H1 (cell line): ENCODE measurements around the gene LANCL2. TPM values are rescaled to one million over a fixed set of nuclear protein-coding genes. Genes with fewer than 3 reads are reported as not detected.

ENCODE experiments used
- CTCF ChIA-PET: fragments of 300-600 bp; sonication (Branson Sonifier 250); formaldehyde crosslinking; loops from one replicate; lab custom pipeline; 2021; ENCODE audit not compliant: partially characterized antibody; lab: Charles Lee
- POLR2A ChIA-PET: fragments of 300-600 bp; sonication (Branson Sonifier 250); formaldehyde crosslinking; loops from one replicate; lab custom pipeline; 2021; ENCODE audit warnings: inconsistent platforms; ENCODE audit not compliant: partially characterized antibody; lab: Charles Lee
- DNase-seq, 2 experiments: peaks; one replicate each; pipeline versions ENCODE4 v3.0.0 to v3.0.0-alpha.2; 2010 to 2022; ENCODE audit warnings: low spot score in 2 of 2, low read depth in 1 of 2, mixed read lengths in 1 of 2
- FAIRE-seq: peaks from 2 replicates; lab custom pipeline; 2011; peaks lifted over from hg19 to GRCh38; lab: Jason Lieb, UNC
- H2AFZ ChIP-seq: 2 replicates; pipeline ENCODE4 v1.8.1; 2012; ENCODE audit warnings: low read length, inconsistent platforms
- H2AK5ac ChIP-seq: 2 replicates; pipeline ENCODE4 v1.6.1; 2013; ENCODE audit warnings: low read depth, low read length
- H2BK120ac ChIP-seq: replicated peaks from 2 replicates; pipeline ENCODE3; 2013; ENCODE audit warnings: low read depth, low read length, inconsistent platforms
- H2BK12ac ChIP-seq: 2 replicates; pipeline ENCODE4 v1.6.1; 2013; ENCODE audit warnings: low read depth, low read length
- H2BK15ac ChIP-seq: 2 replicates; pipeline ENCODE4 v1.6.1; 2013; ENCODE audit warnings: low read length
- H2BK20ac ChIP-seq: 2 replicates; pipeline ENCODE4 v1.6.1; 2013; ENCODE audit warnings: low read length
- H2BK5ac ChIP-seq: 2 replicates; pipeline ENCODE4 v1.6.1; 2013; ENCODE audit warnings: low read depth, low read length
- H3K14ac ChIP-seq: 2 replicates; pipeline ENCODE4 v1.6.1; 2013; ENCODE audit warnings: inconsistent platforms; ENCODE audit not compliant: insufficient read length
- H3K18ac ChIP-seq: 2 replicates; pipeline ENCODE4 v1.6.1; 2013; ENCODE audit warnings: low read length; ENCODE audit errors: extremely low read depth
- H3K23ac ChIP-seq: 2 replicates; pipeline ENCODE4 v1.6.1; 2013; ENCODE audit warnings: inconsistent platforms; ENCODE audit not compliant: insufficient read length
- H3K23me2 ChIP-seq: 2 replicates; pipeline ENCODE4 v1.6.1; 2013; ENCODE audit warnings: low read depth, low read length
- H3K27ac ChIP-seq: 2 replicates; pipeline ENCODE4 v1.6.1; 2011; ENCODE audit warnings: low read depth, low read length, inconsistent platforms
- H3K27me3 ChIP-seq, 4 experiments: replicated peaks in 1 of 4; 1 replicate in 1 of 4; 2 replicates in 3 of 4; pipeline versions ENCODE4 v1.6.1 to v1.8.1; 2011 to 2013; ENCODE audit warnings: low read length in 3 of 4, mild to moderate bottlenecking in 3 of 4, inconsistent platforms in 2 of 4, mixed read lengths in 2 of 4, moderate library complexity in 1 of 4; ENCODE audit not compliant: control insufficient read depth in 3 of 4, insufficient read depth in 3 of 4; ENCODE audit errors: extremely low read depth in 1 of 4
- H3K36me3 ChIP-seq, 4 experiments: 2 replicates each; pipeline versions ENCODE4 v1.6.1 to v1.8.1; 2011 to 2013; ENCODE audit warnings: mild to moderate bottlenecking in 4 of 4, low read length in 3 of 4, moderate library complexity in 2 of 4, control low read depth in 1 of 4, inconsistent platforms in 1 of 4; ENCODE audit not compliant: insufficient read depth in 4 of 4, control insufficient read depth in 2 of 4
- H3K4ac ChIP-seq: replicated peaks from 2 replicates; pipeline ENCODE3; 2013; ENCODE audit warnings: low read length, low read depth, mixed read lengths, inconsistent platforms; ENCODE audit not compliant: insufficient read length
- H3K4me1 ChIP-seq, 4 experiments: replicated peaks in 1 of 4; 1 replicate in 1 of 4; 2 replicates in 3 of 4; pipeline versions ENCODE4 v1.6.1 to v1.8.1; 2011 to 2013; ENCODE audit warnings: low read length in 3 of 4, inconsistent platforms in 2 of 4, mixed read lengths in 1 of 4; ENCODE audit not compliant: insufficient read depth in 4 of 4, control insufficient read depth in 3 of 4
- H3K4me2 ChIP-seq, 2 experiments: 2 replicates each; pipeline versions ENCODE4 v1.6.1 to v1.8.1; 2011 to 2013; ENCODE audit warnings: low read depth in 2 of 2, low read length in 2 of 2, control low read depth in 1 of 2, inconsistent platforms in 1 of 2, mild to moderate bottlenecking in 1 of 2; ENCODE audit not compliant: insufficient read depth in 1 of 2
- H3K4me3 ChIP-seq, 4 experiments: fragments of 200-600, 300-600 bp in 1 of 4; sonication (generic), shearing (Covaris generic), sonication (Bioruptor Twin) in 1 of 4; 2 replicates each; pipeline versions ENCODE4 v1.5.1 to v1.8.1; 2011 to 2016; ENCODE audit warnings: low read length in 4 of 4, low read depth in 3 of 4, control low read depth in 2 of 4, inconsistent platforms in 2 of 4, mild to moderate bottlenecking in 2 of 4, mixed read lengths in 1 of 4, moderate library complexity in 1 of 4; ENCODE audit not compliant: insufficient read depth in 2 of 4; ENCODE audit errors: extremely low read depth in 1 of 4
- H3K56ac ChIP-seq: replicated peaks from 2 replicates; pipeline ENCODE3; 2013; ENCODE audit warnings: low read depth, mild to moderate bottlenecking, mixed read lengths, low read length, inconsistent platforms; ENCODE audit not compliant: insufficient read length
- H3K79me1 ChIP-seq: 2 replicates; pipeline ENCODE4 v1.6.1; 2013; ENCODE audit warnings: low read depth, low read length, control low read depth
- H3K79me2 ChIP-seq, 2 experiments: 2 replicates each; pipeline versions ENCODE4 v1.6.1 to v1.8.1; 2012 to 2013; ENCODE audit warnings: low read length in 2 of 2, mild to moderate bottlenecking in 2 of 2, inconsistent platforms in 1 of 2; ENCODE audit not compliant: insufficient read depth in 2 of 2, control insufficient read depth in 1 of 2
- H3K9ac ChIP-seq, 4 experiments: replicated peaks in 1 of 4; 1 replicate in 1 of 4; 2 replicates in 3 of 4; pipeline versions ENCODE4 v1.6.1 to v1.8.1; 2011 to 2013; ENCODE audit warnings: low read depth in 3 of 4, low read length in 3 of 4, control low read depth in 2 of 4, mild to moderate bottlenecking in 2 of 4, moderate library complexity in 2 of 4, inconsistent platforms in 1 of 4; ENCODE audit errors: extremely low read depth in 1 of 4
- H3K9me3 ChIP-seq, 2 experiments: 2 replicates each; pipeline versions ENCODE4 v1.6.1 to v1.8.1; 2012 to 2013; ENCODE audit warnings: mild to moderate bottlenecking in 2 of 2, moderate library complexity in 2 of 2, control low read depth in 1 of 2, inconsistent platforms in 1 of 2, low read depth in 1 of 2, low read length in 1 of 2, mixed read lengths in 1 of 2; ENCODE audit not compliant: insufficient read depth in 2 of 2
- H4K20me1 ChIP-seq, 2 experiments: replicated peaks in 1 of 2; 2 replicates each; pipeline versions ENCODE3 to v1.8.1; 2011 to 2013; ENCODE audit warnings: inconsistent platforms in 2 of 2, low read length in 2 of 2, mild to moderate bottlenecking in 1 of 2; ENCODE audit not compliant: insufficient read depth in 2 of 2, control insufficient read depth in 1 of 2
- H4K5ac ChIP-seq: 2 replicates; pipeline ENCODE4 v1.6.1; 2013; ENCODE audit warnings: low read length, low read depth, mixed read lengths, inconsistent platforms; ENCODE audit not compliant: insufficient read length
- H4K8ac ChIP-seq: 2 replicates; pipeline ENCODE4 v1.8.0; 2013; ENCODE audit warnings: mild to moderate bottlenecking, moderate library complexity, low read length, inconsistent platforms; ENCODE audit not compliant: insufficient read depth; ENCODE audit errors: extremely low read depth
- H4K91ac ChIP-seq: replicated peaks from 2 replicates; pipeline ENCODE3; 2013; ENCODE audit warnings: low read length, mixed read lengths, inconsistent platforms; ENCODE audit not compliant: insufficient read length
- CTCF ChIP-seq, 3 experiments: IDR thresholded peaks; 1 replicate in 2 of 3; 2 replicates in 1 of 3; pipeline versions ENCODE4 v1.5.1 to v1.6.1; 2011; ENCODE audit warnings: low read length in 3 of 3, mild to moderate bottlenecking in 3 of 3, inconsistent platforms in 2 of 3, low read depth in 1 of 3, moderate library complexity in 1 of 3; ENCODE audit not compliant: insufficient read depth in 1 of 3; ENCODE audit errors: control extremely low read depth in 1 of 3
- RAD21 ChIP-seq, 2 experiments: IDR thresholded peaks in 1 of 2; conservative IDR thresholded peaks in 1 of 2; 2 replicates each; pipeline ENCODE4 v1.6.1; 2011; ENCODE audit warnings: low read depth in 2 of 2, low read length in 2 of 2, improper control_type of control experiment in 1 of 2, inconsistent platforms in 1 of 2, mild to moderate bottlenecking in 1 of 2, moderate library complexity in 1 of 2
- TAF7 ChIP-seq: optimal IDR thresholded peaks from 2 replicates; pipeline ENCODE3; 2011; ENCODE audit warnings: low read depth, mild to moderate bottlenecking, inconsistent platforms, low read length, moderate library complexity, borderline replicate concordance
- WGBS, 2 experiments: shearing (Covaris generic) in 1 of 2; methylation state at CpG; one replicate each; pipeline versions ENCODE4 v1.1.6 to v1.1.7; 2013 to 2015; ENCODE audit warnings: low lambda C conversion rate in 2 of 2, mixed read lengths in 2 of 2, inconsistent platforms in 1 of 2, low coverage in 1 of 2, missing lambda C conversion rate in 1 of 2; ENCODE audit not compliant: insufficient replicate concordance in 2 of 2, insufficient coverage in 1 of 2, insufficient read length in 1 of 2; ENCODE audit errors: extremely low coverage in 1 of 2, missing lambda C conversion rate in 1 of 2; 5-methylcytosine and 5-hydroxymethylcytosine counted together
- polyA plus RNA-seq, 7 experiments: library from polyadenylated mRNA; depleted of rRNA in 3 of 7; stranded (reverse) in 5 of 7; unstranded in 2 of 7; fragments of >200 nt in 5 of 7; fragments of 200-250 nt in 2 of 7; gene quantifications; 1 replicate in 5 of 7; 2 replicates in 1 of 7; 4 replicates in 1 of 7; pipeline versions ENCODE4 v1.2.1 to v1.2.3, GENCODE V29; 2011 to 2013; ENCODE audit warnings: missing spikeins in 2 of 7, mixed read lengths in 2 of 7
- total RNA-seq: library from RNA; stranded (reverse); fragmentation: NEBNext Ultra II Directional; extraction: Animal tissue kit (Norgen Biotek cat#: 25700); gene quantifications from 2 replicates; pipeline ENCODE4 v1.2.1, GENCODE V29; 2021

The LANCL2 gene
- total and polyA plus RNA-seq, 2 of the 8 experiments (the other 6 are each of a cell fraction or from before 2014, with no cell fraction given) = 9.2 to 9.5 TPM

- Histone ChIP-seq H4K5ac (no peak overlapping the region), H3K79me1 (no peaks in the 10 kb centered on the region; the same call in 1 of the 2 replicates), H2BK5ac (no peak overlapping the region), H3K9ac (no peak overlapping the region), H4K91ac (no peak overlapping the region), H3K27me3 (no peaks in the 10 kb centered on the region), H3K27ac (no peak overlapping the region), H2BK120ac (no peak overlapping the region), H3K14ac (no peak overlapping the region), H2BK12ac (no peak overlapping the region), H3K4me1 (no peaks in the 10 kb centered on the region), H3K36me3 (no peaks in the 10 kb centered on the region), H2BK15ac (no peak overlapping the region), H3K18ac (no peak overlapping the region), H2AK5ac (no peak overlapping the region), H2AFZ (no peak overlapping the region), H3K4me3 (no peak overlapping the region), H3K23me2 (no peaks in the 10 kb centered on the region), H3K56ac (no peak overlapping the region), H3K9me3 (no peaks in the 10 kb centered on the region), H3K4ac (no peak overlapping the region), H3K4me2 (no peak overlapping the region), H3K79me2 (no peaks in the 10 kb centered on the region), H4K20me1 (no peaks in the 10 kb centered on the region), H2BK20ac (no peak overlapping the region), H4K8ac (no peak overlapping the region), H3K23ac (no peak overlapping the region)
- FAIRE-seq (peak; percentile 82), DNase-seq (peak; percentile 38 to 91)
- TF ChIP-seq CTCF (IDR thresholded peaks at IDR 0.05; ENCODE audit: control extremely low read depth in 1 of 3, insufficient read depth in 1 of 3, low read depth in 1 of 3, low read length in 3 of 3) (peak; percentile 66 to 78 (median 68)), RAD21 (IDR thresholded peaks at IDR 0.05 in 1 of 2, conservative IDR thresholded peaks at IDR 0.05 in 1 of 2; ENCODE audit: low read depth in 2 of 2, low read length in 2 of 2) (peak; percentile 73 to 83), TAF7 (no peak)
- POLR2A ChIA-PET = interaction anchor here (0.8 kb wide), 1 partner anchor 49 kb away, joined by 4 read pairs; no protein-coding TSS in a partner anchor
- CTCF ChIA-PET = interaction anchor here (0.8 to 4.0 kb wide), 26 partner anchors 7 to 171 kb away, joined by 3 to 17 read pairs (median 4); no protein-coding TSS in a partner anchor
- WGBS, 2 experiments = 64% methylated on average over 4 of the region's 6 CpGs; no CpG with 5 or more reads in 1 of the 2 experiments
Measured at GRCh38 chr7:55415173-55415778, 50.1 kb downstream of the LANCL2 start.
